Neural progenitor cell (in vitro differentiated cells): ENCODE results near the gene TIMP3. TPM values are rescaled to one million over a fixed set of nuclear protein-coding genes. Genes with fewer than 3 reads are reported as not detected.

ENCODE experiments used
- DNase-seq: peaks from one replicate; pipeline ENCODE4 v3.0.0-alpha.2; 2016; ENCODE audit warnings: low spot score
- H2AFZ ChIP-seq: fragments of 200-600 bp; sonication (generic); replicated peaks from 2 replicates; pipeline ENCODE4 v1.6.1; 2016; ENCODE audit warnings: antibody characterized with exemption
- H3F3A ChIP-seq: fragments of 200-600 bp; sonication (generic); 2 replicates; pipeline ENCODE4 v1.6.1; 2016; ENCODE audit warnings: antibody characterized with exemption, low read depth
- H3K27ac ChIP-seq: fragments of 200-600 bp; sonication (generic); 2 replicates; pipeline ENCODE4 v1.5.1; 2016; ENCODE audit warnings: mild to moderate bottlenecking
- H3K27me3 ChIP-seq: fragments of 200-600 bp; sonication (generic); 2 replicates; pipeline ENCODE4 v1.6.1; 2016; ENCODE audit warnings: mild to moderate bottlenecking, moderate library complexity
- H3K36me3 ChIP-seq: fragments of 200-600 bp; sonication (generic); 2 replicates; pipeline ENCODE4 v1.5.1; 2016
- H3K4me1 ChIP-seq: fragments of 200-600 bp; sonication (generic); 2 replicates; pipeline ENCODE4 v1.6.1; 2016; ENCODE audit warnings: mixed run types
- H3K4me2 ChIP-seq: fragments of 200-600 bp; sonication (generic); 2 replicates; pipeline ENCODE4 v1.6.1; 2016
- H3K4me3 ChIP-seq: fragments of 200-600 bp; sonication (generic); 2 replicates; pipeline ENCODE4 v1.5.1; 2016
- H3K79me2 ChIP-seq: fragments of 200-600 bp; sonication (generic); 2 replicates; pipeline ENCODE4 v1.6.1; 2016; ENCODE audit warnings: low read depth
- H3K9ac ChIP-seq: fragments of 200-600 bp; sonication (generic); 2 replicates; pipeline ENCODE4 v1.6.1; 2016
- H3K9me3 ChIP-seq: fragments of 200-600 bp; sonication (generic); 2 replicates; pipeline ENCODE4 v1.5.1; 2016; ENCODE audit warnings: low read depth
- H4K20me1 ChIP-seq: fragments of 200-600 bp; sonication (generic); 2 replicates; pipeline ENCODE4 v1.6.1; 2016; ENCODE audit warnings: low read depth
- H3K27ac Mint-ChIP-seq: 3 replicates; pipeline ENCODE4 v1.8.0; 2021; ENCODE audit warnings: mixed read lengths
- H3K27me3 Mint-ChIP-seq: 2 replicates; pipeline ENCODE4 v1.8.0; 2022; ENCODE audit warnings: low read depth, mild to moderate bottlenecking, inconsistent platforms, moderate library complexity, mixed read lengths; ENCODE audit not compliant: insufficient read depth
- H3K36me3 Mint-ChIP-seq: 3 replicates; pipeline ENCODE4 v1.8.0; 2021; ENCODE audit warnings: mixed read lengths
- H3K4me1 Mint-ChIP-seq: 3 replicates; pipeline ENCODE4 v1.8.0; 2021; ENCODE audit warnings: mixed read lengths
- H3K4me3 Mint-ChIP-seq: 3 replicates; pipeline ENCODE4 v1.8.0; 2021; ENCODE audit warnings: mild to moderate bottlenecking, moderate library complexity, mixed read lengths
- H3K9me3 Mint-ChIP-seq: 3 replicates; pipeline ENCODE4 v1.8.0; 2020; ENCODE audit warnings: mixed read lengths
- CTCF ChIP-seq: fragments of 200-600 bp; sonication (generic); IDR thresholded peaks from 2 replicates; pipeline ENCODE4 v1.5.1; 2017; ENCODE audit warnings: antibody characterized with exemption, mild to moderate bottlenecking
- EZH2 ChIP-seq: fragments of 200-600 bp; sonication (generic); IDR thresholded peaks from 2 replicates; pipeline ENCODE4 v1.6.1; 2017; ENCODE audit warnings: antibody characterized with exemption, mild to moderate bottlenecking, moderate library complexity
- EZH2phosphoT487 ChIP-seq: fragments of 200-600 bp; sonication (generic); IDR thresholded peaks from 2 replicates; pipeline ENCODE4 v1.6.1; 2017; ENCODE audit warnings: antibody characterized with exemption
- total RNA-seq: library from RNA; depleted of rRNA; stranded (reverse); fragments of >200 nt; gene quantifications from 2 replicates; pipeline ENCODE4 v1.2.3, GENCODE V29; 2015; ENCODE audit warnings: low replicate concordance

Gene TIMP3
- total RNA-seq, 1 donor from 2014 or later = 6.3 TPM

GRCh38 chr22:32802237-32802765, 796 bp downstream of the TIMP3 start:
- peaks cover 26% of the 10 kb centered on the region for H4K20me1 ChIP-seq
- peaks cover 34% of the 10 kb centered on the region for H3K4me1 ChIP-seq

GRCh38 chr22:32803020-32803737, 1.7 kb downstream of the TIMP3 start:
- Histone ChIP-seq H3K4me1 (peaks cover 34% of the 10 kb centered on the region), H3K79me2 (no peaks in the 10 kb centered on the region), H3K36me3 (no peaks in the 10 kb centered on the region), H3K27me3 (peaks cover 37% of the 10 kb centered on the region), H3K9ac (no peak overlapping the region), H3K4me2 (peak overlapping the region; percentile 92), H3K9me3 (no peaks in the 10 kb centered on the region), H2AFZ (no peak overlapping the region), H3K4me3 (peak overlapping the region; percentile 73), H3K27ac (no peak overlapping the region), H4K20me1 (peaks cover 26% of the 10 kb centered on the region), H3F3A (no peaks in the 10 kb centered on the region)
- peak; percentile 40 for DNase-seq
- H3K27me3 Mint-ChIP-seq = peaks cover 15% of the 10 kb centered on the region
- peak overlapping the region; percentile 50 for H3K27ac Mint-ChIP-seq
- no peaks in the 10 kb centered on the region for H3K36me3 Mint-ChIP-seq
- H3K4me1 Mint-ChIP-seq = peaks cover 36% of the 10 kb centered on the region
- H3K9me3 Mint-ChIP-seq = no peaks in the 10 kb centered on the region
- TF ChIP-seq EZH2 (no peak), EZH2phosphoT487 (no peak), CTCF (no peak)
- peak overlapping the region; percentile 86 for H3K4me3 Mint-ChIP-seq

More at GRCh38 chr22:32802237-32802765, 796 bp downstream of the TIMP3 start:
- Histone ChIP-seq H2AFZ (peak overlapping the region; percentile 7), H3K9ac (no peak overlapping the region), H3K27ac (no peak overlapping the region), H3K36me3 (no peaks in the 10 kb centered on the region), H3F3A (no peaks in the 10 kb centered on the region), H3K27me3 (peaks cover 37% of the 10 kb centered on the region), H3K4me2 (peak overlapping the region; percentile 92), H3K79me2 (no peaks in the 10 kb centered on the region), H3K9me3 (no peaks in the 10 kb centered on the region), H3K4me3 (peak overlapping the region; percentile 73)
- TF ChIP-seq CTCF (no peak), EZH2phosphoT487 (no peak), EZH2 (no peak)
- Mint-ChIP-seq H3K36me3 (no peaks in the 10 kb centered on the region), H3K9me3 (no peaks in the 10 kb centered on the region), H3K4me1 (peaks cover 36% of the 10 kb centered on the region), H3K27ac (peak overlapping the region; percentile 63), H3K4me3 (peak overlapping the region; percentile 86), H3K27me3 (peaks cover 15% of the 10 kb centered on the region)
- no peak for DNase-seq

GRCh38 chr22:32803738-32804435, 2.4 kb downstream of the TIMP3 start:
- H3K27ac ChIP-seq = no peak overlapping the region
- peaks cover 26% of the 10 kb centered on the region for H4K20me1 ChIP-seq
- no peak overlapping the region for H3K9ac ChIP-seq
- H3K79me2 ChIP-seq = no peaks in the 10 kb centered on the region
- H3K4me1 Mint-ChIP-seq = peaks cover 36% of the 10 kb centered on the region
- H3K4me2 ChIP-seq = peak overlapping the region; percentile 92
- H3K9me3 ChIP-seq = no peaks in the 10 kb centered on the region
- H3K4me3 Mint-ChIP-seq = peak overlapping the region; percentile 46
- no peaks in the 10 kb centered on the region for H3K36me3 Mint-ChIP-seq
- H3K36me3 ChIP-seq = no peaks in the 10 kb centered on the region
- no peak overlapping the region for H3K4me3 ChIP-seq
- peaks cover 37% of the 10 kb centered on the region for H3K27me3 ChIP-seq
- H3K27me3 Mint-ChIP-seq = peaks cover 15% of the 10 kb centered on the region
- no peaks in the 10 kb centered on the region for H3F3A ChIP-seq
- DNase-seq = no peak
- no peaks in the 10 kb centered on the region for H3K9me3 Mint-ChIP-seq
- H3K4me1 ChIP-seq = peaks cover 34% of the 10 kb centered on the region
- no peak overlapping the region for H3K27ac Mint-ChIP-seq
- no peak for TF ChIP-seq EZH2phosphoT487
- H2AFZ ChIP-seq = no peak overlapping the region
